Memory B cell (primary cell): ENCODE measurements around the gene FAM222B.

Source experiments
- ATAC-seq: fragments of 150-1000 bp; cut with Tn5 transposase; 2 replicates; pipeline ENCODE4 v1.10.0; 2021; ENCODE audit warnings: low read depth, mild to moderate bottlenecking, moderate library complexity
- DNase-seq, 2 donors: peaks; one replicate each; pipeline ENCODE4 v3.0.0; 2022; ENCODE audit warnings: low spot score in 2 of 2
- H3K27ac Mint-ChIP-seq: one replicate; pipeline ENCODE4 v1.8.0; 2022; ENCODE audit warnings: mild to moderate bottlenecking, moderate library complexity, mixed read lengths
- H3K27me3 Mint-ChIP-seq: one replicate; pipeline ENCODE4 v1.8.0; 2022; ENCODE audit warnings: mixed read lengths
- H3K36me3 Mint-ChIP-seq: one replicate; pipeline ENCODE4 v1.8.0; 2022; ENCODE audit warnings: mild to moderate bottlenecking, mixed read lengths
- H3K4me1 Mint-ChIP-seq: one replicate; pipeline ENCODE4 v1.8.0; 2022; ENCODE audit warnings: mixed read lengths
- H3K4me3 Mint-ChIP-seq: one replicate; pipeline ENCODE4 v1.8.0; 2022; ENCODE audit warnings: mild to moderate bottlenecking, moderate library complexity, mixed read lengths
- H3K9me3 Mint-ChIP-seq: one replicate; pipeline ENCODE4 v1.8.0; 2022; ENCODE audit warnings: mixed read lengths

FAM222B gene, protein sequence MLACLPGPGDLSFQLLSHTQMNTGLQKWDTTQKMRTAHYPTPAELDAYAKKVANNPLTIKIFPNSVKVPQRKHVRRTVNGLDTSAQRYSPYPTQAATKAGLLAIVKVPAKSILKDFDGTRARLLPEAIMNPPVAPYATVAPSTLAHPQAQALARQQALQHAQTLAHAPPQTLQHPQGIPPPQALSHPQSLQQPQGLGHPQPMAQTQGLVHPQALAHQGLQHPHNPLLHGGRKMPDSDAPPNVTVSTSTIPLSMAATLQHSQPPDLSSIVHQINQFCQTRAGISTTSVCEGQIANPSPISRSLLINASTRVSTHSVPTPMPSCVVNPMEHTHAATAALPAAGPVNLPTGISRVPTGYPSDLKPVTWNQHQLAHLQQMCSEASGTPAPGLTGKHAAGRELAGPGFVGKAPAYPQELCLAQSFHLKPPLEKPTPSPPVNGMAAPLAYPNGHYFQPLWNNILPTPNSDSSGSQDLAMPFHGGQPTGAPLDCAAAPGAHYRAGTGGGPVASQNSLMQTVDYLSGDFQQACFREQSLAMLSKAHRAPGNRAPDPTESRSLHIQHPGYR

DNA sequence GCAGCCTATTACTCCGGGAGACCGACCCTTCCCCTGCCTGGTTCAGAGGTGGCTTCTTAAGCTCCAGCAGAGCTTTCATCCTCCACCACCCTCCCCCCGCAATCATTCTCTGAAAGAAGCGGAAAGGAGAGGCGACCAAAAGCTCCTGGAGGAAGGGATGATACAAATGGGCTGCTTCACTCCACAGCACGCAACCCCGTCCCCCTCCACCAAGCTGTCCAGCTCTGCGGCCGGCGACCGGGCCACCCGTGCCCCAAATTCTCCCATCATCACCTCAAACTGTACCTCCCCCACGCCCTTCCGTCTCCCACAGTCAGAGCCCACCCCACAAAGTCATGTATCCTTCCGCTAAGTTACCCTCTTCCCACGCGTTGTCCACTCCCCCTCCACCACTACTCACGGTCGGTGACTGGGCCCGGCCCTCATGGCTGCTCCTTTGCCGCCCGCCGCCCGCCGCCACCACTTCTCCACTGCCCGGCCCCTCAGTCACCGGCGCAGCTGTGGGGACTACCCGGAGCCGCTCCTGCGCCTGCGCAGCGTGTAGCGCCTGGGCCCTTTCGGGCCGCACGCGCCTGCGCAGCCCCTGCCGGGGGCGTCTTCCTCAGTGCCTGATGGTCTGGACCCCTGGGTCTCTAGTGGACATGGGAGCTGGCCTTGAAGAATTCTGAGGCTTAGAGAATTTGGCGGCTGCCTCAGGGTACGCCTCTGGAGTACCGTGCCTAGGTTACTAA, at the start of gene FAM222B:
TSS of gene FAM222B (minus strand) at position 509 of the 731 bp plus-strand sequence. CDS start 76,123 bp downstream, outside the sequence.
- DNase-seq (peak; percentile 81 to 83), ATAC-seq (peak; percentile 98)
- Mint-ChIP-seq H3K36me3 (no peaks in the 10 kb centered on the region), H3K4me3 (peak within 1 kb of the TSS; percentile 100), H3K9me3 (no peaks in the 10 kb centered on the region), H3K27me3 (no peaks in the 10 kb centered on the region), H3K4me1 (peaks cover 10% of the 10 kb centered on the region), H3K27ac (peak within 1 kb of the TSS; percentile 97)

DNA sequence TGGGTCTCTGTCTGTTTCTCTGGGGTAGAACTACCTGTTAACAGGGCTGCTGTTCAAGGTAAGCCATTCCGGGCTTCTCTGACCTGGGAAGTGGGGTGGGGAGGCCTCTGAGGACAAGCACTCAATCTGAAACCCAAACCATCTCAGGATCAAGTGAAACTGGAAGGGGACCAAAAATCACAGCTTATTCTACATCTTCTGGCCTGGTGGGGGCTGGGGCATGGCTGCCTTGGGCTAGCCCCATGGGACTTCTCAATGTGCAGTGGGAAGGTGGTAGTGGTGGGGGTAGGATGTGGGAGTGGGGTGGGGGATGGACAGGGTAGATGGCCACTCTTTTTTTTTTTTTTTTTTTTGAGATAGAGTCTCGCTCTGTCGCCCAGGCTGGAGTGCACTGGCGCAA, 49.4 kb upstream of the FAM222B start:
- no peaks in the 10 kb centered on the region for H3K27me3 Mint-ChIP-seq
- H3K4me3 Mint-ChIP-seq: peak overlapping the region; percentile 44
- H3K36me3 Mint-ChIP-seq: peaks cover 12% of the 10 kb centered on the region

DNA sequence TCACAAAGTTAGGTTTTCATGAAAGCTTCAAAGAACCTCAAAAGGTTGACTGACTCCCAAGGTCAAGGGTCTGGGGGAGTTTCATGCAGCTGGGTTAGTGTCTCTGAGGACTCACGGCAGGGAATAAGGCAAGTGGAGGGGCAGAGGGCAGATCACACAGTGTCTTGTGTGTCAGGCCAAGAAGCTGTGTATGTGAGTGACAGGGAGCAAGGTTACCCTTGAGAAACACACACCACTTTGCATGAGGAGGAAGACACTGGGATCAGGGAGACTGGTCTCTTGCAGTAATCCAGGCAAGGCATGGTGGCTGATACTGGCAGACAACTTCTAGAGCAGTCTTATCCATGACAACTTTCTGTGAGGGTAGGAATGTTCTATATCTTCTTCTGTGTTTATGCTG, 48.6 kb upstream of the FAM222B start:
- no peaks in the 10 kb centered on the region for H3K9me3 Mint-ChIP-seq
- peaks cover 58% of the 10 kb centered on the region for H3K4me1 Mint-ChIP-seq
- H3K36me3 Mint-ChIP-seq: peaks cover 12% of the 10 kb centered on the region
- no peaks in the 10 kb centered on the region for H3K27me3 Mint-ChIP-seq
- DNase-seq: no peak
- peak overlapping the region; percentile 80 for H3K27ac Mint-ChIP-seq
- H3K4me3 Mint-ChIP-seq: peak overlapping the region; percentile 2
- no peak for ATAC-seq

More for the DNA sequence above, 49.4 kb upstream of the FAM222B start:
- peaks cover 55% of the 10 kb centered on the region for H3K4me1 Mint-ChIP-seq
- DNase-seq (no peak), ATAC-seq (no peak)
- H3K27ac Mint-ChIP-seq: peak overlapping the region; percentile 80
- H3K9me3 Mint-ChIP-seq: no peaks in the 10 kb centered on the region

GRCh38 chr17:28889996-28890395, 47.4 kb upstream of the FAM222B start:
- no peaks in the 10 kb centered on the region for H3K9me3 Mint-ChIP-seq
- H3K4me3 Mint-ChIP-seq: no peak overlapping the region
- no peak overlapping the region for H3K27ac Mint-ChIP-seq
- DNase-seq (no peak), ATAC-seq (no peak)
- H3K36me3 Mint-ChIP-seq: peaks cover 17% of the 10 kb centered on the region
- peaks cover 54% of the 10 kb centered on the region for H3K4me1 Mint-ChIP-seq
- no peaks in the 10 kb centered on the region for H3K27me3 Mint-ChIP-seq

GRCh38 chr17:28888832-28889231, 46.2 kb upstream of the FAM222B start:
- peaks cover 58% of the 10 kb centered on the region for H3K4me1 Mint-ChIP-seq

DNA sequence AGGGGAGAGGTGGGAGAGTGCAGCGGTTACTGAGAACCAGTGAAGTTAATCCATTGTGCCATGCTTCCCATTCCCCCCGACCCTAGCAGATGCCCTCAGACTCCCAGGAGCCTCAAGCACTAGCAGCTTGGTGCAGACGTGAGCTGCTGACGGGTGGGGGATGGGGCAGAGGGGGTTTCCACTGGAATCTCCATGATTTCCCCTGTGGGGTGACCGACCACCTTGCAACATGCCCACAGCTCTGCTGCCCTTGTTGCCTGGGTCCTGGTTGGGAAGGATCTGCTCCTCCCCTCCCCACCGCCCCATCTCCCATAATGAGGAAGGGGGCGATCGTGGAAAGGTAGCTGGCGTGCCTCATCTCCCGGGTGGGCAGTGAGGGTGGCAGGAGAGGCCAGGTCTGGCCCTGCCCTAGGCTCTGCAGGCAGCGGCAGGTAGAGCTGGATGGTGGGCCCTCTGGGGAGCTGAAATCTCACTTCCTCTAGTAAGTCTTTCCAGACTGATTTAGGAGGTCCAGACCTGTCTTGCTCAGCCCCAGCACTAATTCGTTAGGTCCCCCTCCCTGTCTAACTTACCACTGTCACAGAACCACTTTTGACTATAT, 45.4 kb upstream of the FAM222B start:
- peak; percentile 79 for ATAC-seq
- H3K4me1 Mint-ChIP-seq: peaks cover 49% of the 10 kb centered on the region
- H3K4me3 Mint-ChIP-seq: peak overlapping the region; percentile 37
- H3K36me3 Mint-ChIP-seq: peaks cover 28% of the 10 kb centered on the region
- DNase-seq: no peak
- peak overlapping the region; percentile 86 for H3K27ac Mint-ChIP-seq
- no peaks in the 10 kb centered on the region for H3K9me3 Mint-ChIP-seq
- no peaks in the 10 kb centered on the region for H3K27me3 Mint-ChIP-seq

More at GRCh38 chr17:28888832-28889231, 46.2 kb upstream of the FAM222B start:
- H3K27ac Mint-ChIP-seq: peak overlapping the region; percentile 86
- peak; percentile 52 for ATAC-seq
- H3K4me3 Mint-ChIP-seq: peak overlapping the region; percentile 73
- H3K9me3 Mint-ChIP-seq: no peaks in the 10 kb centered on the region
- H3K27me3 Mint-ChIP-seq: no peaks in the 10 kb centered on the region
- H3K36me3 Mint-ChIP-seq: peaks cover 24% of the 10 kb centered on the region
- no peak for DNase-seq

DNA sequence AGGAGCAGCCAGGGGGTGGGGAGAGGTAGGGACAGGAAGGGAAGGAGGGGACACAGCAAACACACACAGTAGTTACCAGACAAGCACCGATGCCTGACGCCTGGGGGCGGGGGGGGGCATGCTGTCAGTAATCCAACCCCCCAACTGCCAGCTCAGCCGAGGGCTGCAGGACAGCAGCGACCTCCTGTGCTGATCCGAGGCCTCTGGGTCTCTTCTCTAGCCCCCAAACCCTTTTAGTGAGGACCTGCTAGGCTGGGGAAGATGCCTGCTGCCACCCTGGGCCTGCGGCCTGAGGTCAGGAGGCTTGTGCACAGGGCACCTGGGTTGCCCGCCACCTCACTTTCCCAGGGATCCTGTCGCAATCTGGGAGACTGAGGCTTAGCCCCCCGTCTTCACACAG, 43.4 kb upstream of the FAM222B start:
- ATAC-seq (no peak), DNase-seq (no peak)
- Mint-ChIP-seq H3K36me3 (peaks cover 32% of the 10 kb centered on the region), H3K27ac (no peak overlapping the region), H3K27me3 (no peaks in the 10 kb centered on the region), H3K9me3 (no peaks in the 10 kb centered on the region), H3K4me1 (peaks cover 35% of the 10 kb centered on the region), H3K4me3 (no peak overlapping the region)

DNA sequence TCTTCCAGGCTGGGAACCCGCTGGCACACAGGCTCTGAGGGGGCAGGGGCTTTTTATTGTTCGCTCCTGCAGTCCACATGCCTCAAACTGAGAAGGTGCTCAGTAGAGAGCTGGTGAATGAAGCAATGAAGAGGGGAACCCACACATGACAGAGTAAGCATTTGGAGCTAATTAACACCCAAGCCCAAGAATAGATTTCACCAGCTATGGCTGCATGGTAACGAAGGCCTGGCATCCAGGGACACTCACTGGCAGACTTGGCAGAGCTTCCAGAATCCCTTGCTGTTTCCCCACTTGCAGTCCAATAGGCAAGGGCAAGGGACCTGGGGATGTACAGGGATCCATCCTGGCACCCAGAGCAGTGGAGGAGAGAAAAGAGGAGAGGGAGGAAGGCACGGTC, 42.8 kb upstream of the FAM222B start:
- Mint-ChIP-seq H3K27ac (peak overlapping the region; percentile 8), H3K36me3 (peaks cover 31% of the 10 kb centered on the region), H3K9me3 (no peaks in the 10 kb centered on the region), H3K4me1 (peaks cover 34% of the 10 kb centered on the region), H3K27me3 (no peaks in the 10 kb centered on the region), H3K4me3 (no peak overlapping the region)
- ATAC-seq (no peak), DNase-seq (no peak)

- H3K9me3 Mint-ChIP-seq: no peaks in the 10 kb centered on the region
- peaks cover 40% of the 10 kb centered on the region for H3K36me3 Mint-ChIP-seq
- H3K4me1 Mint-ChIP-seq: peaks cover 36% of the 10 kb centered on the region
- H3K27me3 Mint-ChIP-seq: no peaks in the 10 kb centered on the region
- H3K27ac Mint-ChIP-seq: no peak overlapping the region
- no peak overlapping the region for H3K4me3 Mint-ChIP-seq
- ATAC-seq (no peak), DNase-seq (no peak)
Observed at GRCh38 chr17:28883967-28884702, 41.5 kb upstream of the FAM222B start.

DNA sequence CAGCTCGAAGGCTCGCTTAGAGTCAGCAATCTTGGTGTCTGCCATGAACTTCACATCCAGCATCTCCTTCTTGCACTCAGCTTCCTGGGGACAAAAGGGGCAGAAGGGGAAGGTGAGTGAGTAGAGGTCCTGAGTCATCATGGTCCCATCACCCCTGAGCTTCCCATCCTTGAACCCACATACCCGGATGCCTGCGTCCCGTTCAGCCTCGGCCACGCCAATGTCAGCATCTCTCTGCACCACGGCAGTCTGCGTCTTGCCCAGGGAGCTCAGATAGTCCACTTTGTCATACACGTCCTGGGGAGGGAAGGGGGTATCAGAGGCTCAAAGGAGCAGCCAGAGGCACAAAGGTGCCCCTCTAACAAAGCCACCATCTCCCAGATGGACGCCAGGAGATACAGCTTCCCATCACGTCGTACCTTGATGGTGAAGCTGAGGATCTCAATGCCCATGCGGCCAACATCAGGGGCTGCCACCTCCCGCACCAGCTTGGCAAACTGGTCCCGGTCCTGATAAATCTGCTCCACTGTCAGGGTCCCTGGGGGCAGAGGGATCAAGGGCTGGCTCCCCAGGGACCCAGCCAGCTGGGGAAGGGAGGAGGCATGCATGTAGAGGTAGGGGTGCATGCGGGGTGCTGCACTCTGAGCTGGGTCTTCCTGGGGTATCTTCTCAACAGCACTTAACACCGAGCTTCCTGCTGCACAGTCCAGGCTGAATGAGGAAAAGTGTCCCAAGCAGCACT, 39.7 kb upstream of the FAM222B start:
- DNase-seq: no peak
- peaks cover 24% of the 10 kb centered on the region for H3K4me1 Mint-ChIP-seq
- H3K27ac Mint-ChIP-seq: no peak overlapping the region
- no peak overlapping the region for H3K4me3 Mint-ChIP-seq
- H3K36me3 Mint-ChIP-seq: peaks cover 46% of the 10 kb centered on the region
- no peak for ATAC-seq
- H3K9me3 Mint-ChIP-seq: no peaks in the 10 kb centered on the region
- H3K27me3 Mint-ChIP-seq: no peaks in the 10 kb centered on the region

- H3K36me3 Mint-ChIP-seq: peaks cover 44% of the 10 kb centered on the region
- no peak for ATAC-seq
- no peak overlapping the region for H3K27ac Mint-ChIP-seq
- H3K4me3 Mint-ChIP-seq: no peak overlapping the region
- DNase-seq: no peak
- no peaks in the 10 kb centered on the region for H3K9me3 Mint-ChIP-seq
- H3K27me3 Mint-ChIP-seq: no peaks in the 10 kb centered on the region
- H3K4me1 Mint-ChIP-seq: peaks cover 20% of the 10 kb centered on the region
Observed at GRCh38 chr17:28881533-28882056, 39.0 kb upstream of the FAM222B start.

GRCh38 chr17:28880572-28880945, 38.0 kb upstream of the FAM222B start:
- Mint-ChIP-seq H3K4me1 (peaks cover 21% of the 10 kb centered on the region), H3K4me3 (no peak overlapping the region), H3K36me3 (peaks cover 43% of the 10 kb centered on the region), H3K27me3 (no peaks in the 10 kb centered on the region), H3K9me3 (no peaks in the 10 kb centered on the region), H3K27ac (no peak overlapping the region)
- DNase-seq (no peak), ATAC-seq (no peak)
